Spleen (tissue), 11 donors: Measurements from ENCODE around the gene OXTR. TPM values are rescaled to one million over a fixed set of nuclear protein-coding genes. Genes with fewer than 3 reads are reported as not detected.

Experiments used
- DNase-seq: peaks from one replicate; pipeline ENCODE4 v3.0.0-alpha.2; 2020
- H3K27ac ChIP-seq, 8 donors: fragments of 200-600 bp; sonication (generic) in 7 of 8; 1 replicate in 4 of 8; 2 replicates in 4 of 8; pipeline versions ENCODE4 v1.5.0 to v1.8.0; 2016 to 2021; ENCODE audit warnings: inconsistent platforms in 4 of 8, mild to moderate bottlenecking in 4 of 8, moderate library complexity in 1 of 8
- H3K27me3 ChIP-seq, 7 donors: fragments of 200-600 bp; sonication (generic) in 6 of 7; replicated peaks in 1 of 7; 1 replicate in 4 of 7; 2 replicates in 3 of 7; pipeline versions ENCODE4 v1.5.0 to v1.8.0; 2016 to 2021; ENCODE audit warnings: inconsistent platforms in 3 of 7, mild to moderate bottlenecking in 1 of 7
- H3K36me3 ChIP-seq, 6 donors: fragments of 200-600 bp; sonication (generic) in 5 of 6; 1 replicate in 4 of 6; 2 replicates in 2 of 6; pipeline versions ENCODE4 v1.5.0 to v1.8.0; 2016 to 2021; ENCODE audit warnings: inconsistent platforms in 2 of 6
- H3K4me1 ChIP-seq, 6 donors: fragments of 200-600 bp; sonication (generic) in 5 of 6; 1 replicate in 3 of 6; 2 replicates in 3 of 6; pipeline versions ENCODE4 v1.5.0 to v1.8.0; 2016 to 2021; ENCODE audit warnings: inconsistent platforms in 3 of 6
- H3K4me3 ChIP-seq, 8 donors: fragments of 200-600 bp; sonication (generic) in 7 of 8; 1 replicate in 4 of 8; 2 replicates in 4 of 8; pipeline versions ENCODE4 v1.5.0 to v1.8.0; 2016 to 2021; ENCODE audit warnings: inconsistent platforms in 4 of 8, mild to moderate bottlenecking in 4 of 8, moderate library complexity in 2 of 8
- H3K9me3 ChIP-seq, 8 donors: fragments of 200-600 bp; sonication (generic) in 7 of 8; 1 replicate in 4 of 8; 2 replicates in 4 of 8; pipeline versions ENCODE4 v1.5.0 to v1.8.0; 2016 to 2021; ENCODE audit warnings: inconsistent platforms in 4 of 8
- CTCF ChIP-seq, 11 experiments: fragments of 200-600 bp in 7 of 11; fragments of 450-650 bp in 4 of 11; sonication (generic) in 4 of 11; IDR thresholded peaks in 8 of 11; conservative IDR thresholded peaks in 3 of 11; 1 replicate in 7 of 11; 2 replicates in 4 of 11; pipeline versions ENCODE4 v1.4.0 to v1.8.0; 2016 to 2021; ENCODE audit warnings: antibody characterized with exemption in 11 of 11, inconsistent platforms in 4 of 11, mild to moderate bottlenecking in 1 of 11
- POLR2A ChIP-seq, 3 donors: fragments of 450-650 bp; IDR thresholded peaks; one replicate each; pipeline ENCODE4 v1.5.1; 2017; ENCODE audit warnings: antibody characterized with exemption in 3 of 3, mild to moderate bottlenecking in 1 of 3
- POLR2AphosphoS5 ChIP-seq, 3 donors: sonication (generic); formaldehyde crosslinking; IDR thresholded peaks; one replicate each; pipeline ENCODE4 v1.5.1; 2017; ENCODE audit warnings: antibody characterized with exemption in 3 of 3
- WGBS, 5 donors: extraction: QIAGEN DNeasy Blood & Tissue Kit in 3 of 5; methylation state at CpG; one replicate each; pipeline versions ENCODE4 v1.1.5 to v1.1.7; 2013 to 2018; 5-methylcytosine and 5-hydroxymethylcytosine counted together
- intact Hi-C: fragments of 100-400 bp; cut with DNase I; formaldehyde crosslinking; loops from one replicate; pipeline ENCODE4 v1.15.0; 2023; ENCODE audit warnings: low total_unique reads
- polyA plus RNA-seq, 3 donors: library from polyadenylated mRNA; stranded (reverse); fragments of 200-250 nt; gene quantifications; one replicate each; pipeline ENCODE4 v1.2.1, GENCODE V29; 2013
- total RNA-seq, 7 donors: library from RNA; depleted of rRNA in 3 of 7; stranded (reverse); fragments of >200 nt in 3 of 7; fragmentation: NEBNext Ultra II Directional in 4 of 7; extraction: Animal tissue kit (Norgen Biotek cat#: 25700) in 4 of 7; gene quantifications; one replicate each; pipeline versions ENCODE4 v1.1.0 to v1.2.1, GENCODE V29; 2016 to 2021
- donor health status: healthy with polysubstance abuse.
- donor health status: DM: no; HTN: no; CAD: no; lungs with moderate emphysema.
- donor health status: DM: no; HTN: no; CAD: no.
- donor health status: Bipolar disorder and iron deficiency.
- donor health status: healthy.
- donor health status: DM: no; HTN: no; CAD: no.
- donor health status: DM: yes; HTN: yes; CAD: no.

Gene OXTR
- total and polyA plus RNA-seq, 10 donors: 0.19 to 1.4 (median 0.43) TPM

DNA sequence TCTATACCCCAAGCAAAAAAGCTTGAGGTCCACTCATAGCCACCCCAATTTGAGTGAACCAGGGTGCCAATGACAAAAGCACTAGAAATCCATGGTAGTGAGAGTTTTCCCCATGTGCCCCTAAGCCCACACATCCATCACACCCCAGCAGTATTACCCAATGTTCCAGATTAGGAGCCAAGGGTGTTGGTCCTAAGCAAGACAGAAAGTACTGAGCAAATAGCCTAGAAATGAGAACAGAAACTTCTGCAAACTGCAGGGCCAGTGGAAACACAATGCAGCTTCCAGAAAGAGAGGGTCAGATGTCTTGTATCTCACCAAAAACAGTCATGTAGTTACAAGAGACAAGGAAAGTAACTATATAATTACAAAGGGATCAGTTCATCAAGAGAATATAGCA is 10.9 kb upstream of the OXTR start:
- no peak for TF ChIP-seq CTCF (IDR thresholded peaks at IDR 0.05 in 8 of 11, conservative IDR thresholded peaks at IDR 0.05 in 3 of 11)
- no peak for TF ChIP-seq POLR2AphosphoS5 (IDR thresholded peaks at IDR 0.05)
- no peak for TF ChIP-seq POLR2A (IDR thresholded peaks at IDR 0.05)
- no peak for DNase-seq
- Histone ChIP-seq H3K36me3 (no peaks in the 10 kb centered on the region), H3K4me1 (no peaks in the 10 kb centered on the region), H3K27ac (no peak overlapping the region), H3K27me3 (peaks cover 0 to 25% (median 0%) of the 10 kb centered on the region in 7 donors), H3K9me3 (no peaks in the 10 kb centered on the region), H3K4me3 (no peak overlapping the region)
- intact Hi-C loops: no loop called here

DNA sequence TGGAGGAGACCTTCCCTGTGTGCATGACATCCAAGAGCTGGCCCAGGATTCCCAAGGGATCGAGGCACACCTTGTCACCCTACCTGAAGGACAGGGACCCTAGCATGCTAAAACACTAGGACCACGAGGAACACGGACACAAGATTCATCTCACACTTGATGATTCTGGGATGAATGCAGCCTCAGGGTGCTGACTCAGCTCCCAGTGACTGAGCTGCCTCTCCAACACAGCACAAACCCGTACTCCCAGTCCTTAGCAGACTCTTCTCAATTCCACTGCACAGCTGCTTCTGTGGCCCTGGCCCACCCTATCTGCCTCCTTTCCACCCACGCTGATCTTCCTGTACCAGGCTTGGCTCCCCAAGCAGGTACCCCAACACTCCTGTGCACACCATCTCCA is 9.1 kb upstream of the OXTR start:
- H3K9me3 ChIP-seq: no peaks in the 10 kb centered on the region
- 81 to 93% (median 90%) methylated on average over 5 of the region's 5 CpGs for WGBS, 5 donors
- intact Hi-C loops: no loop called here

DNA sequence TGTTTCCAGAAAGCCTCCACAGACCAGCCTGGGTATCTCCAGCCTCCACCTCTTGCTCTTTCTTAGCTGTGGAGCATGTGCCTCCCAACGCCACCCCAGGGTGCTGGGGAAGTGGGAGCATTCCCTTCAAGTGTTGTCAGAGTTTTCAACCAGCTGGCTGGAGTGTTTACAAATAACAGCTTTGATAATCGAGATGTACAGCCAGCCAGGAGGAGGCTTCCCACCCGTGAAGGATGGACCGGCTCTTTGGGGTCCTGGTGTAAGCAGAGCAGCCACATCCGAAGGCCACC is 8.5 kb upstream of the OXTR start:
- intact Hi-C loops: no loop called here
- 67 to 88% (median 81%) methylated on average over 5 of the region's 5 CpGs for WGBS, 5 donors

More for the DNA sequence above, 9.1 kb upstream of the OXTR start:
- H3K4me3 ChIP-seq: no peak overlapping the region
- H3K36me3 ChIP-seq: no peaks in the 10 kb centered on the region
- no peak for DNase-seq
- TF ChIP-seq CTCF (IDR thresholded peaks at IDR 0.05 in 8 of 11, conservative IDR thresholded peaks at IDR 0.05 in 3 of 11): no peak
- TF ChIP-seq POLR2AphosphoS5 (IDR thresholded peaks at IDR 0.05): no peak
- no peak for TF ChIP-seq POLR2A (IDR thresholded peaks at IDR 0.05)
- H3K27ac ChIP-seq: no peak overlapping the region
- H3K4me1 ChIP-seq: no peaks in the 10 kb centered on the region
- H3K27me3 ChIP-seq: peaks cover 0 to 25% (median 0%) of the 10 kb centered on the region in 7 donors

DNA sequence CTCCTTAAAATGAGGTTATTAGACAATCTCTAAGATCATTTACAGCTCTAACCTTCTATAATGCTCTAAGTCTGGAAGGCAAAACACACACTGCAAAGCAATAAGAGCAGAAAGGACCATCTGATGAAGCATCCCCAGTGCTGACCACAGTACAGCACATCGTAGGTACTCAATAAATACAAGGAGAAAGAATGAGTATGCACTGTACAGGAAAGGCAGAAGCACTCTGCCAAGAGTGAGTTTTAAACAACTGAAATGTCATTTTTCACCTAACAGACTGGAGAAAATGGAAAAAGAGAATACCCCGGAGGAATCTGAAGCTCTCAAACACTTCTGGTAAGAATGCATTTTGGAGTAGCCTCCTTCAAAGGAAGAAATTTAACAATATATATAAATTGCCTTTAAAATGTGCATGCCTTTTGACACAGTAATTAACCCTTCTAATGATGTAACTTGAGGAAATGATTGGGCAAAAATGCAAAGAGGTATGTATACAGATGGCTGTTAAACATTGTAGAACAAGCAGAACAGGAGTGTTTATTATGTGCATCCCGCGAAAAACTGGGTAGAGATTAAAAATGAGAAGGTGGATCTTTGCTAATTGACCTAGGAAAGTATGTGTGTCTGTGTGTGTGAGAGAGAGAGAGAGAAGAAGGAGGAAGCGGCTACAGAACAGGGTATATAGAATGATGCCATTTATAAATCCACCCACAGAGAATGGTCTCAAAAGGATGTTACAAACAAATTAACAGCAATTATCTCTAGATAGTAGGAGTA is 8.0 kb upstream of the OXTR start:
- no peak overlapping the region for H3K27ac ChIP-seq
- H3K9me3 ChIP-seq: no peaks in the 10 kb centered on the region
- TF ChIP-seq POLR2AphosphoS5 (IDR thresholded peaks at IDR 0.05) (no peak), CTCF (IDR thresholded peaks at IDR 0.05 in 8 of 11, conservative IDR thresholded peaks at IDR 0.05 in 3 of 11) (no peak), POLR2A (IDR thresholded peaks at IDR 0.05) (no peak)
- no peak overlapping the region for H3K4me3 ChIP-seq
- DNase-seq: no peak
- intact Hi-C loops: no loop called here
- no peaks in the 10 kb centered on the region for H3K36me3 ChIP-seq
- 78 to 85% (median 80%) methylated on average over 5 of the region's 5 CpGs for WGBS, 5 donors
- H3K27me3 ChIP-seq: peaks cover 0 to 25% (median 0%) of the 10 kb centered on the region in 7 donors
- no peaks in the 10 kb centered on the region for H3K4me1 ChIP-seq

More for the DNA sequence above, 8.5 kb upstream of the OXTR start:
- DNase-seq: no peak
- Histone ChIP-seq H3K4me1 (no peaks in the 10 kb centered on the region), H3K4me3 (no peak overlapping the region), H3K27me3 (peaks cover 0 to 25% (median 0%) of the 10 kb centered on the region in 7 donors), H3K36me3 (no peaks in the 10 kb centered on the region), H3K9me3 (no peaks in the 10 kb centered on the region), H3K27ac (no peak overlapping the region)
- TF ChIP-seq CTCF (IDR thresholded peaks at IDR 0.05 in 8 of 11, conservative IDR thresholded peaks at IDR 0.05 in 3 of 11): no peak
